ENCODE results near the gene PSMG4.

DNA sequence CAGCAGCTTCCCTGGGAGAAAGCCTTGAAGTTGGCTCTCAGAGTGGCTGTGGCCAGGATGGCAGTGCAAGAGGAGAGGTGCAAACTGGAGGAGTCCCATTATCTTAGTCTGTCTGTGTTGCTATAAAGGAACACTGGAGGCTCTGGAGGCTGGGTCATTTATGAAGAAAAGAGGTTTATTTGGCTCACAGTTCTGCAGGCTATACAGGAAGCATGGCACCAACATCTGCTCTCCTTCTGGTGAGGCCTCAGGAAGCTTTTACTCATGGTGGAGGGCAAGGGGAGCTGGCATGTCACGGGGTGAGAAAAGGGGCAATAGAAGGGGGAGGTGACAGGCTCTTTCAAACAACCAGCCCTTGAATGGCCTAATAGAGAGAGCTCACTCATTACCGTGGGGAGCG is 47.1 kb downstream of the PSMG4 start:
- TF ChIP-seq, protein P1, sequence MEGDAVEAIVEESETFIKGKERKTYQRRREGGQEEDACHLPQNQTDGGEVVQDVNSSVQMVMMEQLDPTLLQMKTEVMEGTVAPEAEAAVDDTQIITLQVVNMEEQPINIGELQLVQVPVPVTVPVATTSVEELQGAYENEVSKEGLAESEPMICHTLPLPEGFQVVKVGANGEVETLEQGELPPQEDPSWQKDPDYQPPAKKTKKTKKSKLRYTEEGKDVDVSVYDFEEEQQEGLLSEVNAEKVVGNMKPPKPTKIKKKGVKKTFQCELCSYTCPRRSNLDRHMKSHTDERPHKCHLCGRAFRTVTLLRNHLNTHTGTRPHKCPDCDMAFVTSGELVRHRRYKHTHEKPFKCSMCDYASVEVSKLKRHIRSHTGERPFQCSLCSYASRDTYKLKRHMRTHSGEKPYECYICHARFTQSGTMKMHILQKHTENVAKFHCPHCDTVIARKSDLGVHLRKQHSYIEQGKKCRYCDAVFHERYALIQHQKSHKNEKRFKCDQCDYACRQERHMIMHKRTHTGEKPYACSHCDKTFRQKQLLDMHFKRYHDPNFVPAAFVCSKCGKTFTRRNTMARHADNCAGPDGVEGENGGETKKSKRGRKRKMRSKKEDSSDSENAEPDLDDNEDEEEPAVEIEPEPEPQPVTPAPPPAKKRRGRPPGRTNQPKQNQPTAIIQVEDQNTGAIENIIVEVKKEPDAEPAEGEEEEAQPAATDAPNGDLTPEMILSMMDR (IDR thresholded peaks at IDR 0.05; ENCODE audit: low read depth, low read length), result no peak
- TF ChIP-seq EZH2phosphoT487 (IDR thresholded peaks at IDR 0.05; ENCODE audit: low read depth), result no peak

Measured in OCI-LY3 (cell line).